Testis (tissue), 3 donors: ENCODE measurements around the gene SMAD3. TPM values are rescaled to one million over a fixed set of nuclear protein-coding genes. Genes with fewer than 3 reads are reported as not detected.

Experiments
- DNase-seq: peaks from one replicate; pipeline ENCODE4 v3.0.0-alpha.2; 2019
- H3K27ac ChIP-seq, 2 donors: fragments of 200-600 bp; sonication (generic); one replicate each; pipeline ENCODE4 v1.5.1; 2019
- H3K27me3 ChIP-seq: fragments of 200-600 bp; sonication (generic); one replicate; pipeline ENCODE4 v1.5.1; 2019
- H3K36me3 ChIP-seq: fragments of 200-600 bp; sonication (generic); one replicate; pipeline ENCODE4 v1.5.1; 2017; ENCODE audit warnings: low read depth; ENCODE audit errors: missing control alignments
- H3K4me1 ChIP-seq: fragments of 200-600 bp; sonication (generic); one replicate; pipeline ENCODE4 v1.5.1; 2019
- H3K4me3 ChIP-seq, 2 donors: fragments of 200-600 bp; sonication (generic); one replicate each; pipeline ENCODE4 v1.5.1; 2017 to 2019
- H3K9me3 ChIP-seq: fragments of 200-600 bp; sonication (generic); one replicate; pipeline ENCODE4 v1.5.1; 2017
- POLR2A ChIP-seq: fragments of 450-650 bp; IDR thresholded peaks from one replicate; pipeline ENCODE4 v1.6.1; 2017; ENCODE audit warnings: antibody characterized with exemption, mild to moderate bottlenecking, moderate library complexity
- WGBS, 2 donors: methylation state at CpG; one replicate each; pipeline ENCODE4 v1.1.5; 2018; 5-methylcytosine and 5-hydroxymethylcytosine counted together
- intact Hi-C: fragments of 100-400 bp; cut with DNase I; formaldehyde crosslinking; loops from one replicate; pipeline ENCODE4 v1.15.1; 2023; ENCODE audit warnings: low total_unique reads
- polyA plus RNA-seq: library from polyadenylated mRNA; stranded (reverse); fragments of 350-450 nt; fragmentation: Illumina TruSeq; extraction: RNeasy Lipid Tissue Mini Kit (QIAGEN cat#74804); gene quantifications from one replicate; pipeline ENCODE4 v1.2.3, GENCODE V29; 2014; ENCODE audit warnings: low read depth, low replicate concordance; ENCODE audit not compliant: insufficient read depth
- total RNA-seq, 2 donors: library from RNA; depleted of rRNA; stranded (reverse); fragments of >200 nt; gene quantifications; one replicate each; pipeline ENCODE4 v1.2.3, GENCODE V29; 2016
- TF ChIP-seq, protein P1 (sequence below), 3 experiments: fragments of 450-650 bp in 2 of 3; fragments of 200-600 bp in 1 of 3; sonication (generic) in 1 of 3; IDR thresholded peaks; one replicate each; pipeline ENCODE4 v1.5.1; 2016 to 2019; ENCODE audit warnings: antibody characterized with exemption in 3 of 3, mild to moderate bottlenecking in 2 of 3, moderate library complexity in 1 of 3

Gene SMAD3
- total and polyA plus RNA-seq, 3 donors from 2014 or later, result 11.4 to 31.6 (median 18.7) TPM

DNA sequence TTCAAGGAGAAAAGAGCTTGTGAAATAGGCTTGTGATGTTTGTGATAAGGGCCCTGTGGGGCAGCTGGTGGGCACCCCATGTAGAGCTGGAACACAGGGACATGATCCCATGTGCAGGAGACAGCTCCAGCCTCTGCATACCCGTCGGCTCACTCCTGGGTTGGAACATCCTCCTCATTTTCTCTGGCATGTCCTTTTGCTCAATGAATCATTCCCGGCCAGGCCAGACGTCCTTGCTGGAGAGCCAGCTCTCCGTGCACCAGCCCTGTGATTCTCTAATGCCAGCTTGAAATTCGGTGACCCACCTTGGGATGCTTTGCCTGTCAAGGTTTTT lies 77.3 kb downstream of the SMAD3 start:
- Histone ChIP-seq H3K9me3 (no peaks in the 10 kb centered on the region), H3K4me1 (peaks cover 35% of the 10 kb centered on the region), H3K36me3 (no peaks in the 10 kb centered on the region), H3K27ac (no peak overlapping the region), H3K27me3 (no peaks in the 10 kb centered on the region), H3K4me3 (no peak overlapping the region)
- intact Hi-C loops, result no loop called here
- no peak for DNase-seq
- 34 to 63% methylated on average over 6 of the region's 6 CpGs for WGBS, 2 donors
- TF ChIP-seq, protein P1, sequence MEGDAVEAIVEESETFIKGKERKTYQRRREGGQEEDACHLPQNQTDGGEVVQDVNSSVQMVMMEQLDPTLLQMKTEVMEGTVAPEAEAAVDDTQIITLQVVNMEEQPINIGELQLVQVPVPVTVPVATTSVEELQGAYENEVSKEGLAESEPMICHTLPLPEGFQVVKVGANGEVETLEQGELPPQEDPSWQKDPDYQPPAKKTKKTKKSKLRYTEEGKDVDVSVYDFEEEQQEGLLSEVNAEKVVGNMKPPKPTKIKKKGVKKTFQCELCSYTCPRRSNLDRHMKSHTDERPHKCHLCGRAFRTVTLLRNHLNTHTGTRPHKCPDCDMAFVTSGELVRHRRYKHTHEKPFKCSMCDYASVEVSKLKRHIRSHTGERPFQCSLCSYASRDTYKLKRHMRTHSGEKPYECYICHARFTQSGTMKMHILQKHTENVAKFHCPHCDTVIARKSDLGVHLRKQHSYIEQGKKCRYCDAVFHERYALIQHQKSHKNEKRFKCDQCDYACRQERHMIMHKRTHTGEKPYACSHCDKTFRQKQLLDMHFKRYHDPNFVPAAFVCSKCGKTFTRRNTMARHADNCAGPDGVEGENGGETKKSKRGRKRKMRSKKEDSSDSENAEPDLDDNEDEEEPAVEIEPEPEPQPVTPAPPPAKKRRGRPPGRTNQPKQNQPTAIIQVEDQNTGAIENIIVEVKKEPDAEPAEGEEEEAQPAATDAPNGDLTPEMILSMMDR (IDR thresholded peaks at IDR 0.05), result no peak
- no peak for TF ChIP-seq POLR2A

DNA sequence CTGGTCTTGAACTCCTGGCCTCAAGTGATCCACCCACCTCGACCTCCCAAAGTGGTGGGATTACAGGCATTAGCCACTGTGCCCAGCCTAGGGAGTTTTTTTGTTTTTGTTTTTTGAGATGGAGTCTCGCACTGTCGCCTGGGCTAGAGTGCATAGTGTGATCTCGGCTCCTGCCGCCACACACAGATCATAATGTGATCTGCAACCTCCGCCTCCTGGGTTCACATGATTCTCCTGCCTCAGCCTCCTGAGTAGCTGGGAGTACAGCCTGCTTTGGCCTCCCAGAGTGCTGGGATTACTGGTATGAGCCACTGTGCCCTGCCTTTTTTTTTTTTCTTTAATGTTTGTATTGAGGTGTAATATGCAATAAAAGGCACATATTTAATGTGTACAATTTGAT lies 78.2 kb downstream of the SMAD3 start:
- H3K36me3 ChIP-seq, result no peaks in the 10 kb centered on the region
- H3K9me3 ChIP-seq, result no peaks in the 10 kb centered on the region
- H3K4me1 ChIP-seq, result peaks cover 26% of the 10 kb centered on the region
- intact Hi-C loops, result no loop called here
- 94 to 97% methylated on average over 6 of the region's 6 CpGs for WGBS, 2 donors
- no peak for DNase-seq
- TF ChIP-seq, protein P1 (IDR thresholded peaks at IDR 0.05), result no peak
- no peak for TF ChIP-seq POLR2A
- H3K27ac ChIP-seq, result no peak overlapping the region
- H3K4me3 ChIP-seq, result no peak overlapping the region
- no peaks in the 10 kb centered on the region for H3K27me3 ChIP-seq

DNA sequence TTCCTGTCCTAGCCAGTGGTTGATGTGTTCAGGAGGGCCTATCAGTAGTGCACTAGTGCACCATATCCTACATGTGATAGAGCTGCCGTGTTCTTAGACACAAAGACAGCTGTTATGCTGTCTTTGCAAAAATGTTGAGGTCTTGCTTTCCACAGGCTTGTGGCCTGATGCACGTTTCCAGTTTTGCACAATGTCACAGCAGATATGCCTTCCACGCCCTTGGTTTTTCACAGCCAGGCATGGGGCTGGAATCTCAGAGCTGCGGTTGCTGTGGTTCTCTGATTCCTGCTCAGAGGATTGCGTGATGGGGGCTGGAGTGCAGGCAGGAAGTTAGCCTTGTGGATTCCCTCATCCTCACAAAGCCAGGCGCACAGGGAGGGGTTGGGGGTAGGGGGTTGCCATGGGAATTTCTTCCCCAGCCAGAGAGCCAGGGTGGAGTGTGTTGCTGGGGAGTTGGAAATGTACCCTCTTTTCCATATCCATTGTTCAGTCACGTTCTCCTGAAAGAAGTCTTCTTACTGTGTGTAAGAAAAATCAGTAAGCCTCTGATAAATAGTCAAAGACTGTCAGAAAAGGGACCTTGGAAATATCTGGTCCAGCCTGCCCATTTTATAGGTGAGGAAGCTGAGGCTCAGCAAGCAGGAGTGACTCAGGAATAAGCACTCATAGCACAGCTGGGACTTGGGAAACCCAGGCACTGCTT lies 79.4 kb downstream of the SMAD3 start:
- DNase-seq, result no peak
- peaks cover 30% of the 10 kb centered on the region for H3K4me1 ChIP-seq
- 75 to 81% methylated on average over 5 to 7 of the region's 7 CpGs for WGBS, 2 donors
- no peaks in the 10 kb centered on the region for H3K27me3 ChIP-seq
- H3K4me3 ChIP-seq, result no peak overlapping the region
- no peaks in the 10 kb centered on the region for H3K9me3 ChIP-seq
- H3K27ac ChIP-seq, result no peak overlapping the region
- H3K36me3 ChIP-seq, result no peaks in the 10 kb centered on the region
- intact Hi-C loops, result no loop called here
- TF ChIP-seq POLR2A, result no peak
- TF ChIP-seq, protein P1 (IDR thresholded peaks at IDR 0.05), result no peak

DNA sequence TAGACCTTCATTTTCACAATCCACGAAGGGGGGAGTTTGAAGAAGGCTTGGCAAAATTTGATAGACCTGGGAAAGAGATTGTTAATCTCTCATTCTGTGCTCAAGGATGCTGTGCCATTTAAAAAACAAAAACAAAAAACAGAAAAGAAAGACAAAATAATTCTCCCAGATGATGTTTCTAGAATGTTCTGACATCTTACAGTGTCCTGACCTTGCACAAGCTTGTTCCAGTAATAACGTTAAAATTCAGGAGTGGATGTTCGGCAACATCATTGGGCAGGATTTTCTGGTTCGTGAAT lies 79.9 kb downstream of the SMAD3 start:
- TF ChIP-seq, protein P1 (IDR thresholded peaks at IDR 0.05), result no peak
- no peak for TF ChIP-seq POLR2A
- no peak for DNase-seq
- no peak overlapping the region for H3K4me3 ChIP-seq
- H3K27ac ChIP-seq, result no peak overlapping the region
- no peaks in the 10 kb centered on the region for H3K27me3 ChIP-seq
- 55 to 72% methylated on average over 4 of the region's 4 CpGs for WGBS, 2 donors
- intact Hi-C loops, result no loop called here
- H3K36me3 ChIP-seq, result no peaks in the 10 kb centered on the region
- no peaks in the 10 kb centered on the region for H3K9me3 ChIP-seq
- H3K4me1 ChIP-seq, result peaks cover 35% of the 10 kb centered on the region

DNA sequence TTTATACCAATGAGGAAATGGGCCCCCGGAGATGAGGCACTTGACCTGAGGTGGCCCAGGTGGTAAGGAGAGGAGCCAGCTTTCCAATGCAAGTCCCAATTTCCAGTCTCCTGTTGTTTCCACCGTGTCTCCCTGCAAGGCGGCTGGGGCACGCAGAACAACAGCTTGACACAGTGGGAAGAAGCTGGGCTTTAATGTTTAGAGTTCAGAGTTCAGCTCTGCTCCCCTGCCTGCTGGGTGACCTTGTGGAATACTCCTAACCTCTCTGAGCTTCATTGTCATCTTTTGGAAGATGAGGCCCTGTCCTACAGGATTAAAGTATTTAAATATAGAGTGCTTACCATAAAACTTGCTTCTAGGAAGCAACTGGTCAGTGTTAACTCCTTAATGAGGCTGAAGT lies 80.3 kb downstream of the SMAD3 start:
- peaks cover 37% of the 10 kb centered on the region for H3K4me1 ChIP-seq
- TF ChIP-seq, protein P1 (IDR thresholded peaks at IDR 0.05), result no peak
- TF ChIP-seq POLR2A, result no peak
- H3K4me3 ChIP-seq, result no peak overlapping the region
- intact Hi-C loops, result no loop called here
- H3K36me3 ChIP-seq, result no peaks in the 10 kb centered on the region
- no peak overlapping the region for H3K27ac ChIP-seq
- no peaks in the 10 kb centered on the region for H3K27me3 ChIP-seq
- no peaks in the 10 kb centered on the region for H3K9me3 ChIP-seq
- no peak for DNase-seq
- 65 to 72% methylated on average over 4 of the region's 4 CpGs for WGBS, 2 donors
